ENCODE results near the gene SUPT4H1.
"Not testable (repeated sequence)": the region's sequence is repeated elsewhere in the genome, so short reads cannot be mapped to it uniquely, and the experiment has no call there.

Gene SUPT4H1

GRCh38 chr17:58341861-58342475 lies 10.0 kb downstream of the SUPT4H1 start:
- no peak for TF ChIP-seq CTCF (IDR thresholded peaks at IDR 0.05; ENCODE audit: poor library complexity, severe bottlenecking)
- Histone ChIP-seq H3K9me3 (ENCODE audit: severe bottlenecking) (no peaks in the 10 kb centered on the region), H3K4me1 (ENCODE audit: insufficient read depth, poor library complexity, severe bottlenecking) (peaks cover 12% of the 10 kb centered on the region), H3K27ac (ENCODE audit: poor library complexity, severe bottlenecking) (no peak overlapping the region), H3K36me3 (ENCODE audit: low read depth) (peaks cover 24% of the 10 kb centered on the region), H3K4me3 (ENCODE audit: severe bottlenecking) (no peak overlapping the region), H3K27me3 (ENCODE audit: insufficient read depth, poor library complexity, severe bottlenecking) (no peaks in the 10 kb centered on the region)
- ATAC-seq (ENCODE audit: low read depth) = no peak
- no peak for DNase-seq (ENCODE audit: low spot score)

GRCh38 chr17:58341136-58341860 lies 10.7 kb downstream of the SUPT4H1 start:
- H3K9me3 ChIP-seq (ENCODE audit: severe bottlenecking); H3K4me3 ChIP-seq (ENCODE audit: severe bottlenecking); H3K27ac ChIP-seq (ENCODE audit: poor library complexity, severe bottlenecking); H3K27me3 ChIP-seq (ENCODE audit: insufficient read depth, poor library complexity, severe bottlenecking); DNase-seq (ENCODE audit: low spot score); ATAC-seq (ENCODE audit: low read depth): not testable (repeated sequence)
- peaks cover 12% of the 10 kb centered on the region for H3K4me1 ChIP-seq (ENCODE audit: insufficient read depth, poor library complexity, severe bottlenecking)
- peaks cover 19% of the 10 kb centered on the region for H3K36me3 ChIP-seq (ENCODE audit: low read depth)

GRCh38 chr17:58340405-58340876 lies 11.6 kb downstream of the SUPT4H1 start:
- Histone ChIP-seq H3K4me1 (ENCODE audit: insufficient read depth, poor library complexity, severe bottlenecking) (peaks cover 12% of the 10 kb centered on the region), H3K36me3 (ENCODE audit: low read depth) (peaks cover 11% of the 10 kb centered on the region), H3K27me3 (ENCODE audit: insufficient read depth, poor library complexity, severe bottlenecking) (no peaks in the 10 kb centered on the region), H3K9me3 (ENCODE audit: severe bottlenecking) (no peaks in the 10 kb centered on the region), H3K4me3 (ENCODE audit: severe bottlenecking) (no peak overlapping the region), H3K27ac (ENCODE audit: poor library complexity, severe bottlenecking) (no peak overlapping the region)
- DNase-seq (ENCODE audit: low spot score) = no peak
- ATAC-seq (ENCODE audit: low read depth) = no peak
- TF ChIP-seq CTCF (IDR thresholded peaks at IDR 0.05; ENCODE audit: poor library complexity, severe bottlenecking) = no peak

GRCh38 chr17:58339755-58340404 lies 12.1 kb downstream of the SUPT4H1 start:
- Histone ChIP-seq H3K9me3 (ENCODE audit: severe bottlenecking) (no peaks in the 10 kb centered on the region), H3K4me3 (ENCODE audit: severe bottlenecking) (no peak overlapping the region), H3K27ac (ENCODE audit: poor library complexity, severe bottlenecking) (no peak overlapping the region), H3K4me1 (ENCODE audit: insufficient read depth, poor library complexity, severe bottlenecking) (peaks cover 12% of the 10 kb centered on the region), H3K36me3 (ENCODE audit: low read depth) (peaks cover 5% of the 10 kb centered on the region), H3K27me3 (ENCODE audit: insufficient read depth, poor library complexity, severe bottlenecking) (no peaks in the 10 kb centered on the region)
- no peak for TF ChIP-seq CTCF (IDR thresholded peaks at IDR 0.05; ENCODE audit: poor library complexity, severe bottlenecking)
- DNase-seq (ENCODE audit: low spot score) (no peak), ATAC-seq (ENCODE audit: low read depth) (no peak)

- Histone ChIP-seq H3K36me3 (ENCODE audit: low read depth) (no peaks in the 10 kb centered on the region), H3K4me1 (ENCODE audit: insufficient read depth, poor library complexity, severe bottlenecking) (peaks cover 12% of the 10 kb centered on the region), H3K4me3 (ENCODE audit: severe bottlenecking) (no peak overlapping the region), H3K27ac (ENCODE audit: poor library complexity, severe bottlenecking) (no peak overlapping the region), H3K9me3 (ENCODE audit: severe bottlenecking) (no peaks in the 10 kb centered on the region), H3K27me3 (ENCODE audit: insufficient read depth, poor library complexity, severe bottlenecking) (no peaks in the 10 kb centered on the region)
- TF ChIP-seq CTCF (IDR thresholded peaks at IDR 0.05; ENCODE audit: poor library complexity, severe bottlenecking) = no peak
- ATAC-seq (ENCODE audit: low read depth) = peak; percentile 69
- DNase-seq (ENCODE audit: low spot score) = no peak
Observed at GRCh38 chr17:58338841-58339754, 12.9 kb downstream of the SUPT4H1 start.
